HEK293 (cell line): ENCODE measurements around the gene TTF1.

Experiments used
- BCL11B ChIP-seq: fragments of 450-650 bp; formaldehyde crosslinking; IDR thresholded peaks from 2 replicates; pipeline ENCODE4 v1.5.1; 2016; ENCODE audit warnings: low read depth, missing biosample characterization, missing genetic modification characterization
- GLIS1 ChIP-seq: fragments of 450-650 bp; formaldehyde crosslinking; IDR thresholded peaks from 2 replicates; pipeline ENCODE4 v1.5.1; 2016; ENCODE audit warnings: missing biosample characterization, missing genetic modification characterization
- KLF9 ChIP-seq: fragments of 450-650 bp; formaldehyde crosslinking; IDR thresholded peaks from 2 replicates; pipeline ENCODE4 v1.5.1; 2016; ENCODE audit warnings: missing biosample characterization, missing genetic modification characterization, low read depth
- OSR2 ChIP-seq: fragments of 450-650 bp; formaldehyde crosslinking; IDR thresholded peaks from 2 replicates; pipeline ENCODE4 v1.5.1; 2016; ENCODE audit warnings: missing biosample characterization, missing genetic modification characterization
- PRDM1 ChIP-seq: fragments of 450-650 bp; formaldehyde crosslinking; IDR thresholded peaks from 2 replicates; pipeline ENCODE4; 2016; ENCODE audit warnings: missing biosample characterization, missing genetic modification characterization
- REPIN1 ChIP-seq: fragments of 450-650 bp; formaldehyde crosslinking; IDR thresholded peaks from 2 replicates; pipeline ENCODE4 v1.5.1; 2017; ENCODE audit warnings: missing biosample characterization, missing genetic modification characterization, low read depth
- SCRT2 ChIP-seq: fragments of 450-650 bp; formaldehyde crosslinking; IDR thresholded peaks from 2 replicates; pipeline ENCODE4 v1.5.1; 2016; ENCODE audit warnings: missing biosample characterization, missing genetic modification characterization
- SP2 ChIP-seq: fragments of 450-650 bp; formaldehyde crosslinking; IDR thresholded peaks from 2 replicates; pipeline ENCODE4 v1.5.1; 2016; ENCODE audit warnings: missing biosample characterization, missing genetic modification characterization
- SP7 ChIP-seq: fragments of 450-650 bp; formaldehyde crosslinking; IDR thresholded peaks from 2 replicates; pipeline ENCODE4 v1.5.1; 2016; ENCODE audit warnings: missing biosample characterization, missing genetic modification characterization
- WT1 ChIP-seq: fragments of 450-650 bp; formaldehyde crosslinking; IDR thresholded peaks from 2 replicates; pipeline ENCODE4 v1.5.1; 2016; ENCODE audit warnings: missing biosample characterization, missing genetic modification characterization
- YY1 ChIP-seq: fragments of 450-650 bp; formaldehyde crosslinking; IDR thresholded peaks from 2 replicates; pipeline ENCODE4 v1.5.1; 2018; ENCODE audit warnings: missing biosample characterization, missing genetic modification characterization
- ZBTB21 ChIP-seq: fragments of 450-650 bp; formaldehyde crosslinking; IDR thresholded peaks from 2 replicates; pipeline ENCODE4 v1.5.1; 2017; ENCODE audit warnings: missing biosample characterization, missing genetic modification characterization
- ZBTB26 ChIP-seq: fragments of 450-650 bp; formaldehyde crosslinking; optimal IDR thresholded peaks from 2 replicates; pipeline ENCODE3; 2016; ENCODE audit warnings: missing biosample characterization, mild to moderate bottlenecking, missing genetic modification characterization
- ZBTB7A ChIP-seq: fragments of 450-650 bp; formaldehyde crosslinking; IDR thresholded peaks from 2 replicates; pipeline ENCODE4 v1.5.1; 2016; ENCODE audit warnings: low read depth, missing biosample characterization, missing genetic modification characterization
- ZIC2 ChIP-seq: fragments of 450-650 bp; formaldehyde crosslinking; IDR thresholded peaks from 2 replicates; pipeline ENCODE4 v1.5.1; 2016; ENCODE audit warnings: missing biosample characterization, missing genetic modification characterization
- ZNF335 ChIP-seq: fragments of 450-650 bp; formaldehyde crosslinking; conservative IDR thresholded peaks from 2 replicates; pipeline ENCODE4 v1.5.1; 2016; ENCODE audit warnings: missing biosample characterization, missing genetic modification characterization
- ZNF362 ChIP-seq: fragments of 450-650 bp; formaldehyde crosslinking; IDR thresholded peaks from 2 replicates; pipeline ENCODE4 v1.5.1; 2016; ENCODE audit warnings: missing biosample characterization, missing genetic modification characterization
- ZNF416 ChIP-seq: fragments of 450-650 bp; formaldehyde crosslinking; IDR thresholded peaks from 2 replicates; pipeline ENCODE4 v1.5.1; 2016; ENCODE audit warnings: missing biosample characterization, missing genetic modification characterization
- ZNF423 ChIP-seq: fragments of 450-650 bp; formaldehyde crosslinking; IDR thresholded peaks from 2 replicates; pipeline ENCODE4 v1.5.1; 2016; ENCODE audit warnings: missing biosample characterization, missing genetic modification characterization
- ZNF629 ChIP-seq: fragments of 450-650 bp; formaldehyde crosslinking; IDR thresholded peaks from 2 replicates; pipeline ENCODE4 v1.5.1; 2017; ENCODE audit warnings: missing biosample characterization, missing genetic modification characterization
- ZNF654 ChIP-seq: fragments of 450-650 bp; formaldehyde crosslinking; IDR thresholded peaks from 2 replicates; pipeline ENCODE4 v1.5.1; 2016; ENCODE audit warnings: low read depth, missing biosample characterization, missing genetic modification characterization
- ZNF76 ChIP-seq: fragments of 450-650 bp; formaldehyde crosslinking; IDR thresholded peaks from 2 replicates; pipeline ENCODE4; 2016; ENCODE audit warnings: low read depth, missing biosample characterization, missing genetic modification characterization, borderline replicate concordance
- ZXDB ChIP-seq: fragments of 450-650 bp; formaldehyde crosslinking; IDR thresholded peaks from 2 replicates; pipeline ENCODE4 v1.5.1; 2016; ENCODE audit warnings: missing biosample characterization, missing genetic modification characterization
- TF ChIP-seq, protein P1 (sequence below): fragments of 450-650 bp; formaldehyde crosslinking; IDR thresholded peaks from 2 replicates; pipeline ENCODE4 v1.5.1; 2016; ENCODE audit warnings: missing biosample characterization, missing genetic modification characterization
- TF ChIP-seq, protein P2 (sequence below): fragments of 450-650 bp; formaldehyde crosslinking; IDR thresholded peaks from 2 replicates; pipeline ENCODE4 v1.5.1; 2017; ENCODE audit warnings: missing biosample characterization, missing genetic modification characterization
- TF ChIP-seq, protein P3 (sequence below): fragments of 450-650 bp; formaldehyde crosslinking; IDR thresholded peaks from 2 replicates; pipeline ENCODE4 v1.5.1; 2016; ENCODE audit warnings: missing biosample characterization, missing genetic modification characterization
- TF ChIP-seq, protein P4 (sequence below): fragments of 450-650 bp; IDR thresholded peaks from 2 replicates; pipeline ENCODE4 v1.5.1; 2018; ENCODE audit warnings: missing biosample characterization, mild to moderate bottlenecking, missing genetic modification characterization

Gene TTF1

DNA sequence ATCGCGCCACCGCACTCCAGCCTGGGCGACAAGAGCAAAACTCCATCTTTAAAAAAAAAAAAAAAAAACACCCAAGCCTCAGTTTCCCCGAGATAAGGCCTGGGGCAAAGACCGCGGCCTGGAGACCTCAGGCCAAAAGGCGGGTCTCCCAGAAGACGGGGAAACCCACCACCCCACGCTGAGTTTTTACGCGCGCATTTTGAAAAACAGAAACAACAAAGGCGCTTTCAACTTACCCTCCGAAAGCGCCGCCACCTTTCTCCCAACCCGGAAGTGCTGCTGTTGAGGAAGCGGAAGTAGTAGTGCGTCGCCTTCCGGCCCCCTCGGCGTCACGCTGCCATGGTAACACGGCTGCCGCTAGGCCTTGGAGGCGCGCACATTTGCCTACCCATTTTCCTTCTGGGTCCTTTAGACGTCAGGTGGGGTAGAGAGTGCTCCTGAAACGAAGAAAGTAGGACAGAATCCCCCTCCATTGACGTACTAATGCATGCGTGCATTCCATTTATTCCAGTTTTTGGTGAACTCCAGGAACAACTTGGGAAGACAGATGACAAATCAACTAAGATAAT lies at the start of gene TTF1 (continued):
- TF ChIP-seq, protein P1, sequence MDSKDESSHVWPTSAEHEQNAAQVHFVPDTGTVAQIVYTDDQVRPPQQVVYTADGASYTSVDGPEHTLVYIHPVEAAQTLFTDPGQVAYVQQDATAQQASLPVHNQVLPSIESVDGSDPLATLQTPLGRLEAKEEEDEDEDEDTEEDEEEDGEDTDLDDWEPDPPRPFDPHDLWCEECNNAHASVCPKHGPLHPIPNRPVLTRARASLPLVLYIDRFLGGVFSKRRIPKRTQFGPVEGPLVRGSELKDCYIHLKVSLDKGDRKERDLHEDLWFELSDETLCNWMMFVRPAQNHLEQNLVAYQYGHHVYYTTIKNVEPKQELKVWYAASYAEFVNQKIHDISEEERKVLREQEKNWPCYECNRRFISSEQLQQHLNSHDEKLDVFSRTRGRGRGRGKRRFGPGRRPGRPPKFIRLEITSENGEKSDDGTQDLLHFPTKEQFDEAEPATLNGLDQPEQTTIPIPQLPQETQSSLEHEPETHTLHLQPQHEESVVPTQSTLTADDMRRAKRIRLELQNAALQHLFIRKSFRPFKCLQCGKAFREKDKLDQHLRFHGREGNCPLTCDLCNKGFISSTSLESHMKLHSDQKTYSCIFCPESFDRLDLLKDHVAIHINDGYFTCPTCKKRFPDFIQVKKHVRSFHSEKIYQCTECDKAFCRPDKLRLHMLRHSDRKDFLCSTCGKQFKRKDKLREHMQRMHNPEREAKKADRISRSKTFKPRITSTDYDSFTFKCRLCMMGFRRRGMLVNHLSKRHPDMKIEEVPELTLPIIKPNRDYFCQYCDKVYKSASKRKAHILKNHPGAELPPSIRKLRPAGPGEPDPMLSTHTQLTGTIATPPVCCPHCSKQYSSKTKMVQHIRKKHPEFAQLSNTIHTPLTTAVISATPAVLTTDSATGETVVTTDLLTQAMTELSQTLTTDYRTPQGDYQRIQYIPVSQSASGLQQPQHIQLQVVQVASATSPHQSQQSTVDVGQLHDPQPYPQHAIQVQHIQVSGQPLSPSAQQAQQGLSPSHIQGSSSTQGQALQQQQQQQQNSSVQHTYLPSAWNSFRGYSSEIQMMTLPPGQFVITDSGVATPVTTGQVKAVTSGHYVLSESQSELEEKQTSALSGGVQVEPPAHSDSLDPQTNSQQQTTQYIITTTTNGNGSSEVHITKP (tag by site-specific recombination), result 0 out of 2 replicates have a peak, but pooled peaks have one; percentile 7
- TF ChIP-seq ZNF76 (tag by site-specific recombination) (peak; percentile 25; the same call in 1 of the 2 replicates), PRDM1 (tag by site-specific recombination) (peak; percentile 81), YY1 (tag by site-specific recombination) (peak; percentile 61; the same call in 1 of the 2 replicates), ZBTB21 (tag by site-specific recombination) (peak; percentile 47; the same call in 1 of the 2 replicates), ZNF654 (no peak), KLF9 (tag by site-specific recombination) (no peak), ZNF423 (no peak), SP7 (tag by site-specific recombination) (peak; percentile 48; the same call in 1 of the 2 replicates), SCRT2 (no peak), BCL11B (tag by site-specific recombination) (no peak), REPIN1 (tag by site-specific recombination) (0 out of 2 replicates have a peak, but pooled peaks have one; percentile 19), OSR2 (tag by site-specific recombination) (peak; percentile 43), SP2 (peak; percentile 80), ZNF362 (peak; percentile 69), ZXDB (tag by site-specific recombination) (peak; percentile 59), ZNF335 (peak; percentile 92), WT1 (tag by site-specific recombination) (no peak), ZBTB7A (tag by site-specific recombination) (no peak), GLIS1 (tag by site-specific recombination) (peak; percentile 31; the same call in 1 of the 2 replicates), ZBTB26 (tag by site-specific recombination) (peak; percentile 23), ZIC2 (tag by site-specific recombination) (no peak), ZNF629 (tag by site-specific recombination) (peak; percentile 72), ZNF416 (tag by site-specific recombination) (no peak)
- TF ChIP-seq, protein P2, sequence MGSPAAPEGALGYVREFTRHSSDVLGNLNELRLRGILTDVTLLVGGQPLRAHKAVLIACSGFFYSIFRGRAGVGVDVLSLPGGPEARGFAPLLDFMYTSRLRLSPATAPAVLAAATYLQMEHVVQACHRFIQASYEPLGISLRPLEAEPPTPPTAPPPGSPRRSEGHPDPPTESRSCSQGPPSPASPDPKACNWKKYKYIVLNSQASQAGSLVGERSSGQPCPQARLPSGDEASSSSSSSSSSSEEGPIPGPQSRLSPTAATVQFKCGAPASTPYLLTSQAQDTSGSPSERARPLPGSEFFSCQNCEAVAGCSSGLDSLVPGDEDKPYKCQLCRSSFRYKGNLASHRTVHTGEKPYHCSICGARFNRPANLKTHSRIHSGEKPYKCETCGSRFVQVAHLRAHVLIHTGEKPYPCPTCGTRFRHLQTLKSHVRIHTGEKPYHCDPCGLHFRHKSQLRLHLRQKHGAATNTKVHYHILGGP (tag by site-specific recombination), result peak; percentile 53; the same call in 1 of the 2 replicates
- TF ChIP-seq, protein P3, sequence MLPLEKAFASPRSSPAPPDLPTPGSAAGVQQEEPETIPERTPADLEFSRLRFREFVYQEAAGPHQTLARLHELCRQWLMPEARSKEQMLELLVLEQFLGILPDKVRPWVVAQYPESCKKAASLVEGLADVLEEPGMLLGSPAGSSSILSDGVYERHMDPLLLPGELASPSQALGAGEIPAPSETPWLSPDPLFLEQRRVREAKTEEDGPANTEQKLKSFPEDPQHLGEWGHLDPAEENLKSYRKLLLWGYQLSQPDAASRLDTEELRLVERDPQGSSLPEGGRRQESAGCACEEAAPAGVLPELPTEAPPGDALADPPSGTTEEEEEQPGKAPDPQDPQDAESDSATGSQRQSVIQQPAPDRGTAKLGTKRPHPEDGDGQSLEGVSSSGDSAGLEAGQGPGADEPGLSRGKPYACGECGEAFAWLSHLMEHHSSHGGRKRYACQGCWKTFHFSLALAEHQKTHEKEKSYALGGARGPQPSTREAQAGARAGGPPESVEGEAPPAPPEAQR (tag by site-specific recombination), result no peak
- TF ChIP-seq, protein P4, sequence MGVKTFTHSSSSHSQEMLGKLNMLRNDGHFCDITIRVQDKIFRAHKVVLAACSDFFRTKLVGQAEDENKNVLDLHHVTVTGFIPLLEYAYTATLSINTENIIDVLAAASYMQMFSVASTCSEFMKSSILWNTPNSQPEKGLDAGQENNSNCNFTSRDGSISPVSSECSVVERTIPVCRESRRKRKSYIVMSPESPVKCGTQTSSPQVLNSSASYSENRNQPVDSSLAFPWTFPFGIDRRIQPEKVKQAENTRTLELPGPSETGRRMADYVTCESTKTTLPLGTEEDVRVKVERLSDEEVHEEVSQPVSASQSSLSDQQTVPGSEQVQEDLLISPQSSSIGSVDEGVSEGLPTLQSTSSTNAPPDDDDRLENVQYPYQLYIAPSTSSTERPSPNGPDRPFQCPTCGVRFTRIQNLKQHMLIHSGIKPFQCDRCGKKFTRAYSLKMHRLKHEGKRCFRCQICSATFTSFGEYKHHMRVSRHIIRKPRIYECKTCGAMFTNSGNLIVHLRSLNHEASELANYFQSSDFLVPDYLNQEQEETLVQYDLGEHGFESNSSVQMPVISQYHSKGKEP (tag by site-specific recombination), result no peak
- TF ChIP-seq, all 188 proteins: peak for 23
